ENCODE results near the gene TMUB1. TPM values are rescaled to one million over a fixed set of nuclear protein-coding genes. Genes with fewer than 3 reads are reported as not detected.

TMUB1 gene
- total RNA-seq, 1 donor from 2014 or later, result 30.1 TPM

- intact Hi-C loops (cut with micrococcal nuclease), result no loop called here
- Histone ChIP-seq H3K27ac (replicated peaks) (no peak overlapping the region), H3K9me3 (replicated peaks) (no peaks in the 10 kb centered on the region), H3K27me3 (ENCODE audit: low read depth) (no peaks in the 10 kb centered on the region), H3K4me1 (peaks cover 24% of the 10 kb centered on the region), H3K36me3 (peaks cover 35% of the 10 kb centered on the region), H3K4me3 (peak overlapping the region; percentile 44)
- TF ChIP-seq, protein P1, sequence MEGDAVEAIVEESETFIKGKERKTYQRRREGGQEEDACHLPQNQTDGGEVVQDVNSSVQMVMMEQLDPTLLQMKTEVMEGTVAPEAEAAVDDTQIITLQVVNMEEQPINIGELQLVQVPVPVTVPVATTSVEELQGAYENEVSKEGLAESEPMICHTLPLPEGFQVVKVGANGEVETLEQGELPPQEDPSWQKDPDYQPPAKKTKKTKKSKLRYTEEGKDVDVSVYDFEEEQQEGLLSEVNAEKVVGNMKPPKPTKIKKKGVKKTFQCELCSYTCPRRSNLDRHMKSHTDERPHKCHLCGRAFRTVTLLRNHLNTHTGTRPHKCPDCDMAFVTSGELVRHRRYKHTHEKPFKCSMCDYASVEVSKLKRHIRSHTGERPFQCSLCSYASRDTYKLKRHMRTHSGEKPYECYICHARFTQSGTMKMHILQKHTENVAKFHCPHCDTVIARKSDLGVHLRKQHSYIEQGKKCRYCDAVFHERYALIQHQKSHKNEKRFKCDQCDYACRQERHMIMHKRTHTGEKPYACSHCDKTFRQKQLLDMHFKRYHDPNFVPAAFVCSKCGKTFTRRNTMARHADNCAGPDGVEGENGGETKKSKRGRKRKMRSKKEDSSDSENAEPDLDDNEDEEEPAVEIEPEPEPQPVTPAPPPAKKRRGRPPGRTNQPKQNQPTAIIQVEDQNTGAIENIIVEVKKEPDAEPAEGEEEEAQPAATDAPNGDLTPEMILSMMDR (IDR thresholded peaks at IDR 0.05; ENCODE audit: borderline replicate concordance), result no peak
- DNase-seq, result no peak
Observed at GRCh38 chr7:151115836-151116418, 32.6 kb upstream of the TMUB1 start.

GRCh38 chr7:151115121-151115835 is 32.0 kb upstream of the TMUB1 start:
- H3K36me3 ChIP-seq, result peaks cover 29% of the 10 kb centered on the region
- intact Hi-C loops (cut with micrococcal nuclease), result no loop called here
- H3K27ac ChIP-seq (replicated peaks), result no peak overlapping the region
- H3K4me3 ChIP-seq, result peak overlapping the region; percentile 44
- no peaks in the 10 kb centered on the region for H3K9me3 ChIP-seq (replicated peaks)
- H3K27me3 ChIP-seq (ENCODE audit: low read depth), result no peaks in the 10 kb centered on the region
- no peak for DNase-seq
- H3K4me1 ChIP-seq, result peaks cover 31% of the 10 kb centered on the region
- TF ChIP-seq, protein P1 (IDR thresholded peaks at IDR 0.05; ENCODE audit: borderline replicate concordance), result no peak

DNA sequence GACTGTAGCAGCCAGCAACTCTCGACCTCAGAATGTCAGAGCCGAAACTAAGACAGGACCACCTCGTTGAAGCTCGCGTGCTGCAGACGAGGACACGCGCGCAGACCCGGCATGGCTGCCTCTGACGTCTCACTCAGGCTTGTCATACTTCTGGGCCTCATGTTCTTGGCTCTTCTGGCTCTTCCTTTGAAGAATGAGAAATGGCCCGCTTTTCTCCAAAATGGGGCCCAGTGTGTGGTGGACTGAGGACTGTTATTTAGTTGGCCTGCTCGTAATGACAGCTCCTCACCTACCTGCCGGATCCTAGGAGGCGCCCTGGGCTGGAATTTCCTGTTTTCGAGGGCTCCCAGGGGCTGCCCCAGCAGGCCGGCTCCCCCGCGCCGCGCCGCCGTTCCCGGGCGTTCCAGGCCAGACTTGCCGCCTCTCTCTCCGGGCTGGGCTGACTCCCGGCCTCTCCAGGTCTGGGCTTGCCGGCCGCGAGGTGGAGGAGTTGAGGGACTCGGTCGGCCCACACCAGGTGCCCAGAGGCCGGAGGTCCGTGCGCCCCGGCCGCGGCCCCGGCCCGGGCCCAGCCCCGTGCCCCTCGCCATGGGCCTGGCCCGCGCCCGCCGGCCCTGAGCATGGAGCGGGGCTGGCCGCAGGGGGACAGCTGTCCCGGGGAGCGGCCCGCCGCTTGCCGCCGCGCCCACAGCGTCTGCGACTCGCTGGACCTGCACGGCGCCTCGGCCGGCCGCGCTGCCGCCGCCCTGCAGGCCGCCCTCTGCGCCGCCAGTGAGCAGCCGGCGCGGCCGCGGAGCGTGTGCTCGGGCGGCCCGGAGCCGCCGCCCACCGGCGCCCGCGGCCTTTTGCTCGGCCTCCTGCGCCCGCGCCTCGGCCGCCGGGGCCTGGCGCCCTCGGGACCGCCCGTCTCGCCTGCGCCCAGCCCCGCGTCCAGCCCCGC is 31.1 kb upstream of the TMUB1 start:
- no peak overlapping the region for H3K27ac ChIP-seq (replicated peaks)
- H3K4me3 ChIP-seq, result peak overlapping the region; percentile 44
- H3K4me1 ChIP-seq, result peaks cover 37% of the 10 kb centered on the region
- H3K27me3 ChIP-seq (ENCODE audit: low read depth), result no peaks in the 10 kb centered on the region
- DNase-seq, result no peak
- TF ChIP-seq, protein P1 (IDR thresholded peaks at IDR 0.05; ENCODE audit: borderline replicate concordance), result no peak
- peaks cover 20% of the 10 kb centered on the region for H3K36me3 ChIP-seq
- H3K9me3 ChIP-seq (replicated peaks), result no peaks in the 10 kb centered on the region
- intact Hi-C loops (cut with micrococcal nuclease), result no loop called here

- intact Hi-C loops (cut with micrococcal nuclease), result no loop called here
- no peak overlapping the region for H3K4me3 ChIP-seq
- TF ChIP-seq, protein P1 (IDR thresholded peaks at IDR 0.05; ENCODE audit: borderline replicate concordance), result no peak
- no peaks in the 10 kb centered on the region for H3K27me3 ChIP-seq (ENCODE audit: low read depth)
- H3K27ac ChIP-seq (replicated peaks), result no peak overlapping the region
- H3K36me3 ChIP-seq, result peaks cover 11% of the 10 kb centered on the region
- no peaks in the 10 kb centered on the region for H3K9me3 ChIP-seq (replicated peaks)
- H3K4me1 ChIP-seq, result peaks cover 37% of the 10 kb centered on the region
- no peak for DNase-seq
Observed at GRCh38 chr7:151113344-151114150, 30.3 kb upstream of the TMUB1 start.

Data from left ventricle myocardium inferior (tissue), 1 donor.